Purkinje cell (primary cell): ENCODE data around the gene TRAPPC13. TPM values are rescaled to one million over a fixed set of nuclear protein-coding genes. Genes with fewer than 3 reads are reported as not detected.

Experiments used
- polyA plus RNA-seq: library from polyadenylated mRNA; unstranded; fragments of >200 nt; fragmentation: Nextera tagmentation; gene quantifications from 2 replicates; pipeline ENCODE4 v1.2.1, GENCODE V29; 2014

TRAPPC13 gene
- 52.0 and 52.5 TPM in 2 replicates for polyA plus RNA-seq

GRCh38 chr5:65624571-65625555, at the start of gene TRAPPC13, which contains the start of gene SHLD3:
Gene TRAPPC13, plus strand, starts transcription at chr5:65625027. Its CDS starts 34 bp downstream, at chr5:65625061.
Gene SHLD3, plus strand, starts transcription at chr5:65625027. Its CDS starts 4,561 bp downstream, at chr5:65629588.

GRCh38 chr5:65624025-65624570, 729 bp upstream of the TRAPPC13 start, which contains the start of gene TRIM23:
Gene TRIM23, minus strand, starts transcription at chr5:65624333. Its CDS starts 59 bp downstream, at chr5:65624274.

Other genes starting within 250 kb of the TRAPPC13 start
- 0.08 and 2.7 TPM in 2 replicates for gene ADAMTS6, start 143.1 kb upstream of the TRAPPC13 start, polyA plus RNA-seq
- gene CENPK, start 61.9 kb upstream of the TRAPPC13 start, polyA plus RNA-seq = 20.2 and 25.0 TPM in 2 replicates
- gene PPWD1, start 61.7 kb upstream of the TRAPPC13 start, polyA plus RNA-seq = 23.2 and 34.6 TPM in 2 replicates
- gene TRIM23, start 694 bp upstream of the TRAPPC13 start, polyA plus RNA-seq = 56.4 and 63.1 TPM in 2 replicates
- 0.13 and 3.7 TPM in 2 replicates for gene SHLD3, start within 50 bp of the TRAPPC13 start, polyA plus RNA-seq
- 8.9 and 20.9 TPM in 2 replicates for gene SGTB, start 97.1 kb downstream of the TRAPPC13 start, polyA plus RNA-seq
- 2.1 and 3.0 TPM in 2 replicates for gene NLN, start 97.2 kb downstream of the TRAPPC13 start, polyA plus RNA-seq